Smooth muscle cell (in vitro differentiated cells): Measurements from ENCODE around the gene MID1. TPM values are rescaled to one million over a fixed set of nuclear protein-coding genes. Genes with fewer than 3 reads are reported as not detected.

Experiments used
- DNase-seq: peaks from one replicate; lab custom pipeline; 2025; ENCODE audit not compliant: unreplicated experiment; lab: John Stamatoyannopoulos, UW
- H2AFZ ChIP-seq: fragments of 200-600 bp; sonication (generic); 2 replicates; pipeline ENCODE4 v1.6.0; 2016; ENCODE audit warnings: antibody characterized with exemption, low read depth, mild to moderate bottlenecking
- H3F3A ChIP-seq: fragments of 200-600 bp; sonication (generic); 2 replicates; pipeline ENCODE4 v1.6.0; 2017; ENCODE audit warnings: antibody characterized with exemption, low read depth
- H3K27ac ChIP-seq: fragments of 200-600 bp; sonication (generic); 2 replicates; pipeline ENCODE4 v1.5.1; 2016; ENCODE audit warnings: low read depth, mild to moderate bottlenecking
- H3K27me3 ChIP-seq: fragments of 200-600 bp; sonication (generic); 2 replicates; pipeline ENCODE4 v1.6.1; 2016; ENCODE audit warnings: low read depth, mild to moderate bottlenecking
- H3K36me3 ChIP-seq: fragments of 200-600 bp; sonication (generic); 2 replicates; pipeline ENCODE4 v1.5.1; 2016; ENCODE audit warnings: low read depth
- H3K4me1 ChIP-seq: fragments of 200-600 bp; sonication (generic); 2 replicates; pipeline ENCODE4 v1.5.1; 2016; ENCODE audit warnings: low read depth
- H3K4me2 ChIP-seq: fragments of 200-600 bp; sonication (generic); 2 replicates; pipeline ENCODE4 v1.6.0; 2016; ENCODE audit warnings: mild to moderate bottlenecking
- H3K4me3 ChIP-seq: fragments of 200-600 bp; sonication (generic); 2 replicates; pipeline ENCODE4 v1.5.1; 2016; ENCODE audit warnings: mild to moderate bottlenecking
- H3K79me2 ChIP-seq: fragments of 200-600 bp; sonication (generic); 2 replicates; pipeline ENCODE4 v1.6.0; 2016; ENCODE audit warnings: low read depth, mild to moderate bottlenecking
- H3K9ac ChIP-seq: fragments of 200-600 bp; sonication (generic); 2 replicates; pipeline ENCODE4 v1.6.0; 2016; ENCODE audit warnings: low read depth
- H3K9me3 ChIP-seq: fragments of 200-600 bp; sonication (generic); replicated peaks from 2 replicates; pipeline ENCODE4 v1.5.1; 2016; ENCODE audit warnings: low read depth
- H4K20me1 ChIP-seq: fragments of 200-600 bp; sonication (generic); 2 replicates; pipeline ENCODE4 v1.6.0; 2016; ENCODE audit warnings: low read depth
- whole genome bisulfite sequencing: methylation state at CpG from one replicate; pipeline ENCODE4 v1.1.7; 2016; ENCODE audit warnings: low lambda C conversion rate; 5-methylcytosine and 5-hydroxymethylcytosine counted together
- polyA plus RNA-seq: library from polyadenylated mRNA; unstranded; fragments of >200 nt; fragmentation: Nextera tagmentation; extraction: Ambion mirVana; gene quantifications from 2 replicates; pipeline ENCODE4 v1.2.1, GENCODE V29; 2016
- total RNA-seq: library from RNA; depleted of rRNA; stranded (reverse); fragments of >200 nt; gene quantifications from 2 replicates; pipeline ENCODE4 v1.2.3, GENCODE V29; 2014
- TF ChIP-seq, protein P1 (sequence below): fragments of 200-600 bp; sonication (generic); IDR thresholded peaks from 2 replicates; pipeline ENCODE4 v1.5.1; 2017; ENCODE audit warnings: borderline replicate concordance, mild to moderate bottlenecking, antibody characterized with exemption; ENCODE audit not compliant: insufficient read depth, poor library complexity, severe bottlenecking

Gene MID1
- total and polyA plus RNA-seq, 2 experiments from 2014 or later: 22.6 to 45.2 TPM

DNA sequence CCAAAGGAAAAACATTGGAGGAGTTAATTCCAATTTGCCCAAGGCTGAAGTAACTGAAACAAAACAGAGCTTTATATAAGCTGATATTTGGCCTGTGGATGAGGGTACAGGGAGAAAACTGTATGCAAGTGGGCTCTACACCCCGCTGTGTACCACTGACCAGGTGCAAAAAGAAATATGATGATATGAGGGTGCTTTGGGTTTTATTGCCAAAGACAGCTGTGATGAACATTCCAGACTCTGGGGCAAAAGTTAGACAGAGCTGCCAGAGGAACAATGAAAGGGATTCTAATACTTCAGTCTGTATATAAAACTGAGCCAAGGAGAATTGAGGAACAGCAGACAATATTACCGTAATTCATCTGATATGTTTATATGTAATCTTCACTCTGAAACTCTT is 117.4 kb downstream of the MID1 start:
- Histone ChIP-seq H2AFZ (no peak overlapping the region), H3K4me3 (no peak overlapping the region), H3F3A (no peaks in the 10 kb centered on the region), H3K27me3 (no peaks in the 10 kb centered on the region), H3K4me2 (no peak overlapping the region), H3K4me1 (no peaks in the 10 kb centered on the region), H3K36me3 (no peaks in the 10 kb centered on the region), H4K20me1 (no peaks in the 10 kb centered on the region), H3K27ac (no peak overlapping the region), H3K9ac (no peak overlapping the region), H3K9me3 (no peaks in the 10 kb centered on the region), H3K79me2 (no peaks in the 10 kb centered on the region)
- WGBS: 78% methylated on average over 2 of the region's 2 CpGs
- DNase-seq: no peak
- TF ChIP-seq, protein P1, sequence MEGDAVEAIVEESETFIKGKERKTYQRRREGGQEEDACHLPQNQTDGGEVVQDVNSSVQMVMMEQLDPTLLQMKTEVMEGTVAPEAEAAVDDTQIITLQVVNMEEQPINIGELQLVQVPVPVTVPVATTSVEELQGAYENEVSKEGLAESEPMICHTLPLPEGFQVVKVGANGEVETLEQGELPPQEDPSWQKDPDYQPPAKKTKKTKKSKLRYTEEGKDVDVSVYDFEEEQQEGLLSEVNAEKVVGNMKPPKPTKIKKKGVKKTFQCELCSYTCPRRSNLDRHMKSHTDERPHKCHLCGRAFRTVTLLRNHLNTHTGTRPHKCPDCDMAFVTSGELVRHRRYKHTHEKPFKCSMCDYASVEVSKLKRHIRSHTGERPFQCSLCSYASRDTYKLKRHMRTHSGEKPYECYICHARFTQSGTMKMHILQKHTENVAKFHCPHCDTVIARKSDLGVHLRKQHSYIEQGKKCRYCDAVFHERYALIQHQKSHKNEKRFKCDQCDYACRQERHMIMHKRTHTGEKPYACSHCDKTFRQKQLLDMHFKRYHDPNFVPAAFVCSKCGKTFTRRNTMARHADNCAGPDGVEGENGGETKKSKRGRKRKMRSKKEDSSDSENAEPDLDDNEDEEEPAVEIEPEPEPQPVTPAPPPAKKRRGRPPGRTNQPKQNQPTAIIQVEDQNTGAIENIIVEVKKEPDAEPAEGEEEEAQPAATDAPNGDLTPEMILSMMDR: no peak

DNA sequence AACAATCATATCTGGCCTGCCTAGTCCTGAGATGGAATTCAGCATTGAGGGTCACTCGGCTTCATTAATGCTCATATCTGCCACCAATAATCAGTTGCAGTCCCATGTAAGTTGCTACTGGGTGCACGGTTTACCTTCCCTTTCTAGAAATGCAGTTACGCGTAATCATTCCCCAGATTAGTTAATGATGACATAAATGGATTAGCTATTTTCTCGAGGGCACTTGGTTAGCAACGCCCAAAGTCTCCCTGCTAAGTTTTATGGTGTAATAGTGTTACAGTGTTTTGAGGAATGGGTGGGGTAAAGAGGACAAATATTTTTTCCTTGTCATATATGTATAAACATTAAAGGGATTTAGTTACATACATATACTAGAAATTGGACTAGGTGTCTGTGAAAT is 118.8 kb downstream of the MID1 start:
- H3K27ac ChIP-seq: no peak overlapping the region
- 84% methylated on average over 6 of the region's 6 CpGs for WGBS
- TF ChIP-seq, protein P1: no peak
- no peak overlapping the region for H3K4me2 ChIP-seq
- no peaks in the 10 kb centered on the region for H4K20me1 ChIP-seq
- no peaks in the 10 kb centered on the region for H3K4me1 ChIP-seq
- H2AFZ ChIP-seq: no peak overlapping the region
- no peaks in the 10 kb centered on the region for H3K79me2 ChIP-seq
- H3K9ac ChIP-seq: no peak overlapping the region
- no peaks in the 10 kb centered on the region for H3K36me3 ChIP-seq
- no peaks in the 10 kb centered on the region for H3K27me3 ChIP-seq
- H3K4me3 ChIP-seq: no peak overlapping the region
- no peak for DNase-seq
- H3F3A ChIP-seq: no peaks in the 10 kb centered on the region
- no peaks in the 10 kb centered on the region for H3K9me3 ChIP-seq

DNA sequence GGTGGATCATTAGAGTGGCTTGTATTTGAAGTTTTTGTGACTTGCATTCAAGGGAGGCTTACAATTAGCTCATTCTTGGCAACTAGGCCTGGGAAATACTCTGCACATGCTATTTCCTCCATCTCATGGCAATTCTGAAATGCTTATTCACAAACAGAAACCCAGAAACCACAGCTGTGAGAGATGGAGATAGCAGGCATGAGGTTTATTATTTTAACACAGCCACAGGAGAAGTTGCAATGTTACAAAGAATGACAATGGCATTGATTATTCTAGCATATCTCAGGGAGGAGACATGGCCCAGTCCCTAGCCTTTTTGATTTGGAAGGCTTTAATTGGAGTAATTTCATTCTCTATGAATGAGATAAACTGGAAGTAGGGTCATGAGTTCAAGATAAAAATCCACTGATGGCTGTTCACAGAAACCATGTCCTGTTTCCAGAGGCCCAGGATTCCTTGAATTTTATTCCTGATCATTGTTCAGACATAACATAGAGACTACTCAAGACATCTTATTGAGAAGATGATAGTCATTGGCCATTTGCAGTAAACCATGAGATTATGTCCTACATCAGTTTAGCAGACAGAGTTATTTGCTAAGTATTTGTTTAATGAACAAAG is 123.9 kb downstream of the MID1 start:
- H3K9ac ChIP-seq: no peak overlapping the region
- no peaks in the 10 kb centered on the region for H3K27me3 ChIP-seq
- DNase-seq: no peak
- H3K36me3 ChIP-seq: peaks cover 3% of the 10 kb centered on the region
- H2AFZ ChIP-seq: no peak overlapping the region
- no peaks in the 10 kb centered on the region for H3F3A ChIP-seq
- H4K20me1 ChIP-seq: no peaks in the 10 kb centered on the region
- H3K4me3 ChIP-seq: no peak overlapping the region
- no peak overlapping the region for H3K4me2 ChIP-seq
- TF ChIP-seq, protein P1: no peak
- no peaks in the 10 kb centered on the region for H3K4me1 ChIP-seq
- no peaks in the 10 kb centered on the region for H3K9me3 ChIP-seq
- H3K27ac ChIP-seq: peak overlapping the region; percentile 45
- no peaks in the 10 kb centered on the region for H3K79me2 ChIP-seq

DNA sequence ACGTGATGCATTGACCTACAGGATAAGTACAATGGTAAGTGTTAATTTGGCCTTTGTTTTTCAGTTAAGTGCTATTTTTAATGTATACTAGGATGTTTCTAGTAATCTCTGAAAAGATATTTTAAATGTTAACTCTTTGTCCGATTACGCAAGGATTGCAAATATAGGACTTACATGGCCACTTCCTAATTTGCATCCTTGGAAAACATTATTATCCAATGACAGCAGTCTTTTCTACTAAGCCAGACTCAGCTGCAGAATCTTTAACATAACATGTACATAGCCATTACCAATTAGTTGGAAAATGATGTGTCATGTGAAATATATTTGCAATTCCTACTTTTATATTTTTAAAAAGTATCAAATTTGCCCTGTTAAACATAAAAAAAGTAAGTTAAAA is 124.7 kb downstream of the MID1 start:
- H4K20me1 ChIP-seq: no peaks in the 10 kb centered on the region
- peak overlapping the region; percentile 45 for H3K27ac ChIP-seq
- no peaks in the 10 kb centered on the region for H3K4me1 ChIP-seq
- 90% methylated on average over 3 of the region's 3 CpGs for WGBS
- TF ChIP-seq, protein P1: no peak
- no peaks in the 10 kb centered on the region for H3K9me3 ChIP-seq
- no peak overlapping the region for H3K9ac ChIP-seq
- H3F3A ChIP-seq: no peaks in the 10 kb centered on the region
- H3K4me3 ChIP-seq: no peak overlapping the region
- no peaks in the 10 kb centered on the region for H3K27me3 ChIP-seq
- H3K36me3 ChIP-seq: peaks cover 3% of the 10 kb centered on the region
- H2AFZ ChIP-seq: no peak overlapping the region
- H3K79me2 ChIP-seq: no peaks in the 10 kb centered on the region
- H3K4me2 ChIP-seq: no peak overlapping the region
- DNase-seq: no peak
